ENCODE measurements around the gene CRYGN.
A peak's percentile ranks its signal among the peaks of the same experiment; 100 is the strongest.

Gene CRYGN

DNA sequence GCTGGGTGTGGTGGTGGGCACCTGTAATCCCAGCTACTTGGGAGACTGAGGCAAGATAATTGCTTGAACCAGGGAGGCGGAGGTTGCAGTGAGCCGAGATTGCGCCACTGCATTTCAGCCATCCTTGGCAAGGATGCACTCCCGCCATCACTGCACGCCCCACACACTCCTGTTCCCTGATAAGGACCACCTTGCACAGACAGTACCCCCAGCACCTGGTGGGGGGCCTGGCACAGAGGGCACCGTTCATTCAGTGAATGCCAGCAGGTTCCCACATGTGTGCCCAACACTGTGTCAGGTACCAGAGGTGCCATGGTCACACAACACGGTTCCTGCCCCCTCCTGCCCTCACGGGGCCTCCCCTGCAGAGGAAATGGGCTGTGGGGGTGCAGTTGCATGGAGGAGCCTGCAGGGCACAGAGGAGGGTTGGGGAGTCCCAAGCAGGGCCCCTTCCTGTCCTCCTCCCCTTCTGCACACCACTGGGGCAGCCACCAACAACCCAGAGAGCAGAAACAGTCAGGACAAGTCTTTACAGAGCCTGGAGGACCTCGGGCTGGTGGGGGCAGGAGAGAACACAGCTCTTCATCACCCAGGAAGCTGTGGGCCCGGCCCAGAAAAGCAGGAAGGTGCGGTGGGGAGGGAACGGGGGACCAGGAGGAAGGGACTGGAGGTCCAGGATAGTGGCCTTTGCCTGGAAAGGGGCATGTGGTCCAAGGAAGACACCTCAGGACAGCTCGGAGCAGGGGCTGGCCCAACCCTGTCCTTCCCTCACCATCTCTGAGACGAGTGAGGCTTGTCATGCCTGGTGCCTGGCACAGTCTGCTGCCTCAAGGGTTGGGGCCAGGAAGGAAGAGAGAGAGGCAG is 7.1 kb downstream of the CRYGN start:
- Mint-ChIP-seq H3K4me3 (no peak overlapping the region), H3K36me3 (ENCODE audit: low read depth) (no peaks in the 10 kb centered on the region), H3K4me1 (peaks cover 55% of the 10 kb centered on the region), H3K27ac (no peak overlapping the region), H3K27me3 (ENCODE audit: low read depth, poor library complexity) (peaks cover 9% of the 10 kb centered on the region), H3K9me3 (no peaks in the 10 kb centered on the region)
- DNase-seq, result no peak
- TF ChIP-seq, protein P1, sequence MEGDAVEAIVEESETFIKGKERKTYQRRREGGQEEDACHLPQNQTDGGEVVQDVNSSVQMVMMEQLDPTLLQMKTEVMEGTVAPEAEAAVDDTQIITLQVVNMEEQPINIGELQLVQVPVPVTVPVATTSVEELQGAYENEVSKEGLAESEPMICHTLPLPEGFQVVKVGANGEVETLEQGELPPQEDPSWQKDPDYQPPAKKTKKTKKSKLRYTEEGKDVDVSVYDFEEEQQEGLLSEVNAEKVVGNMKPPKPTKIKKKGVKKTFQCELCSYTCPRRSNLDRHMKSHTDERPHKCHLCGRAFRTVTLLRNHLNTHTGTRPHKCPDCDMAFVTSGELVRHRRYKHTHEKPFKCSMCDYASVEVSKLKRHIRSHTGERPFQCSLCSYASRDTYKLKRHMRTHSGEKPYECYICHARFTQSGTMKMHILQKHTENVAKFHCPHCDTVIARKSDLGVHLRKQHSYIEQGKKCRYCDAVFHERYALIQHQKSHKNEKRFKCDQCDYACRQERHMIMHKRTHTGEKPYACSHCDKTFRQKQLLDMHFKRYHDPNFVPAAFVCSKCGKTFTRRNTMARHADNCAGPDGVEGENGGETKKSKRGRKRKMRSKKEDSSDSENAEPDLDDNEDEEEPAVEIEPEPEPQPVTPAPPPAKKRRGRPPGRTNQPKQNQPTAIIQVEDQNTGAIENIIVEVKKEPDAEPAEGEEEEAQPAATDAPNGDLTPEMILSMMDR (IDR thresholded peaks at IDR 0.05), result no peak

DNA sequence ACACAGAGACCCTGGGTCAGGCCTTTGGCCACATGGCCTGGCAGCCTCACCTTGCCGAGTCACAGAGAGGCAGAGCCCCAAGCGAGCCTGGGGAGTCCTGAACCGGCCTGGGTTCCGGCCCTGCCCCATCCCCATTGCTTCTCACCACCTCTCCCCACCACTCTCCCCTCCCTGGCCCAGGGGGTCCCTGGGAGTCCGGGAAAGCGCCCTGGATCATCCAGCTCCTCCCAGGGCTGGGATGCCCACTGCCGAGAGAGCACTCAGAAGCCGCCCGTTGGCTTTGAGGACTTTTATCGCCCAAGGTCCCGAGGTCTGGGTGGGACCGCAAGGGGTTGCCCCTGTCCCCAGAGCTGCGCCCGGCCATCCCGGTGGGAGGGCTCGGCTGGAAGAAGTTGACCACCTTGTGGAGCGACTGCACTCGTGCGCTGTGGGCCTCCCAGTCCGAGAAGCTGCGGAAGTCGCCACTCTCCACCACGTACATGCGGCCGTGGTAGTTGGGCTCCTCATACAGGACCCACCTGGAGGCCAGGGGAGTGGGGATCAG is 8.1 kb downstream of the CRYGN start:
- Mint-ChIP-seq H3K27me3 (ENCODE audit: low read depth, poor library complexity) (peaks cover 9% of the 10 kb centered on the region), H3K4me1 (peaks cover 57% of the 10 kb centered on the region), H3K36me3 (ENCODE audit: low read depth) (no peaks in the 10 kb centered on the region), H3K9me3 (no peaks in the 10 kb centered on the region), H3K4me3 (no peak overlapping the region), H3K27ac (no peak overlapping the region)
- TF ChIP-seq, protein P1 (IDR thresholded peaks at IDR 0.05), result no peak
- DNase-seq, result no peak

DNA sequence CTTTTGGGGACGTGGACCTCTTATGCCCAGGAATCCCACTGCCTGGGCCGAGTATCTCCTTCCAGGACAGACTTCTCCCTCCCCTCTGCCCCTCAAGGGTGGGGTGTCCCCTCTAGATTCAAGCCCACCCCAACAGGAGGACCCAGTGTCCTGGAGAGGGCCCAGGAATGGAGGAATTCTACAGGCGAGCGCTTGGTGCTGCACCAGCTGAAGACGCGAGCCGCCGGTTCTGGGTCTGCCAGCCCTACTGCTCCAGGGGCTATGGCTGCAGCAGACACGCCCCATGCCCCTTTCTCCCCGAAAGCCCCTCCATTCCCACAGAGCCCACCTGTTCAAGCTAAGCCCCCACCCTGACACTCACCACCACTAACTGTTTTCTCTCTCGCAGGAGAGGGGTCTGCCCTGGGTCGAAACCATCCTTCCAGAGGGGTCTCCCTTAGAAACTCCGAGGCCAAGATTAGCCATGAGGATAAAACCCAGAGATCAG is 8.6 kb downstream of the CRYGN start:
- H3K36me3 Mint-ChIP-seq (ENCODE audit: low read depth), result no peaks in the 10 kb centered on the region
- TF ChIP-seq, protein P1 (IDR thresholded peaks at IDR 0.05), result no peak
- DNase-seq, result no peak
- H3K27me3 Mint-ChIP-seq (ENCODE audit: low read depth, poor library complexity), result peaks cover 8% of the 10 kb centered on the region
- peaks cover 57% of the 10 kb centered on the region for H3K4me1 Mint-ChIP-seq
- no peaks in the 10 kb centered on the region for H3K9me3 Mint-ChIP-seq
- no peak overlapping the region for H3K27ac Mint-ChIP-seq
- H3K4me3 Mint-ChIP-seq, result no peak overlapping the region

DNA sequence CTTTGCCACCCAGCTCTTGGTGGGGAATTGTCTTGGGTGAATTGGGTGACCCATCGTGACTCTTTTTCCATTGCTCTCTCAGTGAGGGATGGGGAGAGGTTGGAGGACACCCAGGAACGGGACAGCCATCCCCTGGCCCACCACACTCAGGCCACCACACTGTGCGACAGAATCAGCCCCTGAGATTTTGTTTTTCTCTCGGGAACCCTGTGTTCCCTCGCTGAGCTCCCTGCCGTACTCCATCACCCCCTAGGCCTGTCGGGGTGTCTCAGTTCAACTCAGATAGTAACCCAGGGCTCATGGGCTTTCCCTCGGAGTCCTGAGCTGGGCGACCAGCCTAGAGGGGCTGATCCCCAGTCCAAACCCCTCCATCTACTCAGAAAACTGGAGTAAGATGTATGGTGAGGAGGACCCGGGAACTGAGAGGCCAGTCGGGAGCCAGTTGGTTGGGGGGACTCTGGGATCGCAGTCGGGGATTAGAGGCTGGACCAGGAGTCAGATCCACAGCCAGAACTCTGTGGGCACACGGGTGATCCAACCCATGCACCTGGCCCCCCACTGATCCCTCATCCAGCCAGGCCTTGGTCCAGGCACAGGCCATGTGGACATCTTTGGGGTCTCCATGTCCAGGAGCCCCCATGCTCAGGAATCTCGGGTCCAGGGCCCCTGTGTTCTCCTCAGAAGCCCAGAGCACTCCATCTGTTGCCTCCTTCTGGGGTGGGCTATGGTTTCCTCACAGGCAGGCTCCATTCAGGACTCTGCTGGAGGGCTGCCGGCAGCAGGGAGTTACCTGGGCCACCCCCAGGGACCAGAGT is 9.3 kb downstream of the CRYGN start:
- peaks cover 59% of the 10 kb centered on the region for H3K4me1 Mint-ChIP-seq
- peaks cover 9% of the 10 kb centered on the region for H3K27me3 Mint-ChIP-seq (ENCODE audit: low read depth, poor library complexity)
- no peak overlapping the region for H3K4me3 Mint-ChIP-seq
- TF ChIP-seq, protein P1 (IDR thresholded peaks at IDR 0.05), result no peak
- no peaks in the 10 kb centered on the region for H3K9me3 Mint-ChIP-seq
- no peaks in the 10 kb centered on the region for H3K36me3 Mint-ChIP-seq (ENCODE audit: low read depth)
- H3K27ac Mint-ChIP-seq, result no peak overlapping the region
- no peak for DNase-seq

DNA sequence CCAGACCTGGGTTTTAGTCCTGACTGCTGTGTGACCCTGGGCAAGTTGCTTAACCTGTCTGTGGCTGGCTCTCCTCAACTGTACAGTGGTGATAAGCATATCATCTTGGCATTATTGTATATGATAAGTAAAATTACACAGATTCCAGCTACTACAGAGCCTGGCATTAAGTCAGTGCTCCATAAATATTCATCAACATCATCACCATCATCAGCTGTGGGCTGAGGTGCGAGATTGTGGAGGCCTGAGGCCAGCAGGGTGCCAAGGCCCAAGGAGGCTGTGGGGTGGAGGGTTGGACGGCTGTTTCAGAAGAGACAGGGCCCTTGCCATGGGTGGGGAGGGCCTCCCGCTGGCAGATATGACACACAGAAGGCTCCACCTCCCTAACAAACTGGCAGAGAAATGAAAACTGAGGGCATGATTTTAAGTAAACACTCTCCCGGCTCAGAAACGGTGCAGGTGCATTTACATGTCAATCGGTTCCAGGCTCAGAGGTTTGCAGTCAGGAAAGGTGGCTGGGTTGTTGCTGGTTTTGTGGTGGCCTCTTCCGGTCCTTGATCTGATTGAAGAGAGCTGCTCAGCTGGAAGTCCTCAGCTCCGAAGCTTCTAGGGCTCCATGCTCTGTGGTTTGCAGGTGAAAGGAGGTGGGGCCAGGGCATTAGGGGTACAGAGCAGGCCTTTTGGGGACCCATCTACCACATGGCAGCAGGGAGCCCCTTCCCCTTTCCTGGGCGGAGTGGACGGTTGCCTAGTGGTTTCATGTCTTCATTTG is 10.2 kb downstream of the CRYGN start:
- Mint-ChIP-seq H3K9me3 (no peaks in the 10 kb centered on the region), H3K4me3 (peak overlapping the region; percentile 13), H3K27me3 (ENCODE audit: low read depth, poor library complexity) (peaks cover 11% of the 10 kb centered on the region), H3K27ac (peak overlapping the region; percentile 100), H3K4me1 (peaks cover 53% of the 10 kb centered on the region), H3K36me3 (ENCODE audit: low read depth) (no peaks in the 10 kb centered on the region)
- TF ChIP-seq, protein P1 (IDR thresholded peaks at IDR 0.05), result no peak
- DNase-seq, result no peak
